Endothelial cell of umbilical vein (primary cell): Measurements from ENCODE around the gene NES. TPM values are rescaled to one million over a fixed set of nuclear protein-coding genes. Genes with fewer than 3 reads are reported as not detected.
"Not testable (repeated sequence)": the region's sequence is repeated elsewhere in the genome, so short reads cannot be mapped to it uniquely, and the experiment has no call there.

Source experiments
- BruUV-seq: library from RNA; stranded (reverse); fragments of 400-500 nt; replicated peaks from 2 replicates; lab custom pipeline; 2021; lab: Mats Ljungman, UMichigan
- CTCF ChIA-PET: fragments of 300-600, 350-600 bp; sonication (Branson Sonifier 250); formaldehyde crosslinking; loops from one replicate; lab custom pipeline; 2021; ENCODE audit warnings: antibody characterized with exemption, inconsistent platforms; lab: Charles Lee
- POLR2A ChIA-PET: fragments of 300-600, 350-600 bp; sonication (Branson Sonifier 250); formaldehyde crosslinking; loops from one replicate; lab custom pipeline; 2021; ENCODE audit warnings: antibody characterized with exemption, inconsistent platforms; lab: Charles Lee
- DNase-seq: peaks from one replicate; pipeline ENCODE4 v3.0.0-alpha.2; 2011; ENCODE audit warnings: low read depth, low spot score
- FAIRE-seq: peaks from 2 replicates; lab custom pipeline; 2011; peaks lifted over from hg19 to GRCh38; lab: Jason Lieb, UNC
- H2AFZ ChIP-seq: 2 replicates; pipeline ENCODE4 v1.6.0; 2012; ENCODE audit warnings: low read depth, low read length, control low read depth, inconsistent platforms
- H3K27ac ChIP-seq: 2 replicates; pipeline ENCODE4 v1.5.1; 2011; ENCODE audit warnings: low read depth, mild to moderate bottlenecking, control low read depth, low read length, moderate library complexity; ENCODE audit not compliant: insufficient read depth
- H3K27me3 ChIP-seq, 2 experiments: 2 replicates each; pipeline versions ENCODE4 v1.6.0 to v1.6.1; 2011; ENCODE audit warnings: low read length in 2 of 2, mixed read lengths in 1 of 2; ENCODE audit not compliant: control insufficient read depth in 2 of 2, insufficient read depth in 2 of 2
- H3K36me3 ChIP-seq, 2 experiments: 2 replicates in 1 of 2; 3 replicates in 1 of 2; pipeline ENCODE4 v1.5.1; 2011; ENCODE audit warnings: low read length in 2 of 2, mild to moderate bottlenecking in 1 of 2, moderate library complexity in 1 of 2; ENCODE audit not compliant: control insufficient read depth in 2 of 2, insufficient read depth in 2 of 2; ENCODE audit errors: extremely low read depth in 1 of 2
- H3K4me1 ChIP-seq: 3 replicates; pipeline ENCODE4 v1.5.1; 2011; ENCODE audit warnings: mild to moderate bottlenecking, low read length; ENCODE audit not compliant: control insufficient read depth, insufficient read depth; ENCODE audit errors: extremely low read depth
- H3K4me2 ChIP-seq: 2 replicates; pipeline ENCODE4 v1.6.1; 2011; ENCODE audit warnings: low read length, control low read depth, mixed read lengths; ENCODE audit not compliant: insufficient read depth
- H3K4me3 ChIP-seq, 3 experiments: fragments of 200-600 bp in 1 of 3; sonication (generic), shearing (Covaris generic) in 1 of 3; replicated peaks in 1 of 3; 2 replicates each; pipeline ENCODE4 v1.5.1; 2011 to 2016; ENCODE audit warnings: control low read depth in 3 of 3, low read length in 3 of 3, mild to moderate bottlenecking in 2 of 3, inconsistent platforms in 1 of 3, low read depth in 1 of 3, moderate library complexity in 1 of 3; ENCODE audit not compliant: insufficient read depth in 1 of 3
- H3K79me2 ChIP-seq: 2 replicates; pipeline ENCODE4 v1.6.0; 2012; ENCODE audit warnings: low read length, inconsistent platforms; ENCODE audit not compliant: control insufficient read depth, insufficient read depth
- H3K9ac ChIP-seq: replicated peaks from 2 replicates; pipeline ENCODE3; 2011; ENCODE audit warnings: low read length, control low read depth; ENCODE audit not compliant: insufficient read depth; ENCODE audit errors: extremely low read depth
- H3K9me1 ChIP-seq: replicated peaks from 3 replicates; pipeline ENCODE4 v1.6.0; 2011; ENCODE audit warnings: mild to moderate bottlenecking, low read length; ENCODE audit not compliant: control insufficient read depth, insufficient read depth; ENCODE audit errors: extremely low read depth
- H3K9me3 ChIP-seq: replicated peaks from 2 replicates; pipeline ENCODE4 v1.5.1; 2012; ENCODE audit warnings: low read length, inconsistent platforms; ENCODE audit not compliant: control insufficient read depth, insufficient read depth
- H4K20me1 ChIP-seq: replicated peaks from 2 replicates; pipeline ENCODE3; 2011; ENCODE audit warnings: mild to moderate bottlenecking, low read length; ENCODE audit not compliant: control insufficient read depth, insufficient read depth; ENCODE audit errors: extremely low read depth
- CTCF ChIP-seq, 2 donors: IDR thresholded peaks; 1 replicate in 1 of 2; 2 replicates in 1 of 2; pipeline ENCODE4 v1.5.1; 2011; ENCODE audit warnings: low read length in 2 of 2, mild to moderate bottlenecking in 2 of 2, moderate library complexity in 2 of 2, control low read depth in 1 of 2, inconsistent platforms in 1 of 2, low read depth in 1 of 2; ENCODE audit not compliant: insufficient read depth in 1 of 2; ENCODE audit errors: extremely low read depth in 1 of 2
- EZH2 ChIP-seq: IDR thresholded peaks from 2 replicates; pipeline ENCODE4 v1.6.1; 2012; ENCODE audit warnings: borderline replicate concordance, low read depth, mild to moderate bottlenecking, moderate library complexity, low read length, inconsistent platforms; ENCODE audit not compliant: severe bottlenecking
- FOS ChIP-seq: IDR thresholded peaks from 2 replicates; pipeline ENCODE4 v1.6.1; 2011; ENCODE audit warnings: mild to moderate bottlenecking, low read length, moderate library complexity, borderline replicate concordance; ENCODE audit not compliant: insufficient read depth
- GATA2 ChIP-seq: IDR thresholded peaks from 2 replicates; pipeline ENCODE4 v1.7.0; 2011; ENCODE audit warnings: low read depth, mild to moderate bottlenecking, moderate library complexity, mixed read lengths, low read length; ENCODE audit not compliant: insufficient read length, insufficient read depth
- JUN ChIP-seq: IDR thresholded peaks from 2 replicates; pipeline ENCODE4 v1.6.1; 2011; ENCODE audit warnings: borderline replicate concordance, low read depth; ENCODE audit not compliant: insufficient read length, insufficient read depth
- MAX ChIP-seq: IDR thresholded peaks from 2 replicates; pipeline ENCODE4 v1.6.1; 2011; ENCODE audit not compliant: insufficient read depth, insufficient read length
- MYC ChIP-seq: IDR thresholded peaks from one replicate; pipeline ENCODE4 v1.6.1; 2011; ENCODE audit warnings: mild to moderate bottlenecking, low read depth, low read length
- POLR2A ChIP-seq: IDR thresholded peaks from 2 replicates; pipeline ENCODE4 v1.6.1; 2012; ENCODE audit warnings: low read depth, mild to moderate bottlenecking, control low read depth, low read length
- POLR2AphosphoS5 ChIP-seq: IDR thresholded peaks from 2 replicates; pipeline ENCODE4 v1.6.1; 2012; ENCODE audit warnings: low read depth, mild to moderate bottlenecking, control low read depth, low read length, moderate library complexity; ENCODE audit not compliant: insufficient read depth
- dilution Hi-C: fragments of 300-500 bp; cut with MboI; formaldehyde crosslinking; loops from one replicate; pipeline ENCODE4 v1.15.0; 2019; ENCODE audit warnings: low sequenced_read_pairs; ENCODE audit not compliant: extremely low pct_ligation_motif_present
- intact Hi-C: fragments of 100-400 bp; cut with micrococcal nuclease; formaldehyde crosslinking; loops from one replicate; pipeline ENCODE4 v1.10.0; 2022
- polyA plus RNA-seq, 4 experiments: library from polyadenylated mRNA; depleted of rRNA in 3 of 4; stranded (reverse) in 3 of 4; unstranded in 1 of 4; fragments of >200 nt; gene quantifications; 2 replicates each; pipeline versions ENCODE4 v1.2.1 to v1.2.3, GENCODE V29; 2011 to 2012; ENCODE audit warnings: missing spikeins in 1 of 4
- total RNA-seq: library from RNA; stranded (reverse); gene quantifications from 2 replicates; pipeline ENCODE4 v1.2.3, GENCODE V29; 2021

NES gene
- total and polyA plus RNA-seq, 2 donors (not counting 3 experiments of a cell fraction or from before 2014, with no cell fraction given): 19.4 to 274 TPM

- no peak overlapping the region for H3K4me3 ChIP-seq
Observed at GRCh38 chr1:156632355-156632754, 44.9 kb downstream of the NES start.

GRCh38 chr1:156631152-156631551 is 46.1 kb downstream of the NES start:
- FAIRE-seq, BruUV-seq, POLR2A ChIA-PET: not testable (repeated sequence)

More at GRCh38 chr1:156632355-156632754, 44.9 kb downstream of the NES start:
- POLR2A ChIA-PET: no interaction called here
- Histone ChIP-seq H3K27me3 (peaks cover 21 to 26% of the 10 kb centered on the region in 2 experiments), H3K4me2 (no peak overlapping the region), H4K20me1 (no peaks in the 10 kb centered on the region), H3K9ac (no peak overlapping the region), H3K36me3 (no peaks in the 10 kb centered on the region), H2AFZ (no peak overlapping the region), H3K9me1 (no peaks in the 10 kb centered on the region), H3K9me3 (no peaks in the 10 kb centered on the region), H3K27ac (no peak overlapping the region), H3K4me1 (no peaks in the 10 kb centered on the region), H3K79me2 (no peaks in the 10 kb centered on the region)
- dilution Hi-C loops (no loop called here), intact Hi-C loops (no loop called here)
- no peak for FAIRE-seq
- TF ChIP-seq GATA2 (no peak), MYC (no peak), POLR2AphosphoS5 (no peak), MAX (no peak), POLR2A (no peak), CTCF (IDR thresholded peaks at IDR 0.05; ENCODE audit: extremely low read depth in 1 of 2, insufficient read depth in 1 of 2, low read depth in 1 of 2, low read length in 2 of 2) (no peak), FOS (no peak), JUN (no peak), EZH2 (no peak)
- DNase-seq: no peak
- CTCF ChIA-PET: interaction anchor here (13.8 kb wide), 1 partner anchor 26 kb away, joined by 237 read pairs; no protein-coding TSS in a partner anchor
- no TSS peak for BruUV-seq

More at GRCh38 chr1:156631152-156631551, 46.1 kb downstream of the NES start:
- H3K36me3 ChIP-seq, H3K4me3 ChIP-seq, intact Hi-C loops, dilution Hi-C loops, H4K20me1 ChIP-seq, H3K4me2 ChIP-seq, H2AFZ ChIP-seq, H3K4me1 ChIP-seq, H3K9me1 ChIP-seq, H3K9me3 ChIP-seq, H3K27ac ChIP-seq, H3K79me2 ChIP-seq, DNase-seq, H3K9ac ChIP-seq: not testable (repeated sequence)
- CTCF ChIA-PET: interaction anchor here (0.6 to 13.8 kb wide), 6 partner anchors 12 to 259 kb away, joined by 3 to 237 read pairs (median 3); no protein-coding TSS in a partner anchor
- H3K27me3 ChIP-seq: peaks cover 19 to 26% of the 10 kb centered on the region in 2 experiments
